ENCODE results near the gene METTL21A.

The METTL21A gene

GRCh38 chr2:207565736-207566500, 59.3 kb downstream of the METTL21A start:
- Histone ChIP-seq H3K4me2 (no peak overlapping the region), H3K9ac (no peak overlapping the region), H3K4me3 (no peak overlapping the region), H3K27ac (no peak overlapping the region), H4K20me1 (peaks cover 15% of the 10 kb centered on the region), H3K36me3 (peaks cover 88% of the 10 kb centered on the region), H3K27me3 (no peaks in the 10 kb centered on the region), H3K4me1 (no peaks in the 10 kb centered on the region), H3K9me3 (no peaks in the 10 kb centered on the region)
- TF ChIP-seq Cebpa-rat (IDR thresholded peaks at IDR 0.05) = no peak

Measured in BLaER1 (cell line).